22Rv1 (cell line): ENCODE data around the gene C6orf62.
"Not testable (repeated sequence)": the region's sequence is repeated elsewhere in the genome, so short reads cannot be mapped to it uniquely, and the experiment has no call there.

Experiments used
- H3K27ac ChIP-seq: fragments of 450-650 bp; 2 replicates; pipeline ENCODE4 v1.5.1; 2017
- CTCF ChIP-seq: fragments of 450-650 bp; IDR thresholded peaks from 2 replicates; pipeline ENCODE4 v1.5.1; 2017; ENCODE audit warnings: mild to moderate bottlenecking
- ZFX ChIP-seq: fragments of 450-650 bp; IDR thresholded peaks from 2 replicates; pipeline ENCODE4 v1.6.1; 2017; ENCODE audit warnings: antibody characterized with exemption, borderline replicate concordance

The C6orf62 gene

DNA sequence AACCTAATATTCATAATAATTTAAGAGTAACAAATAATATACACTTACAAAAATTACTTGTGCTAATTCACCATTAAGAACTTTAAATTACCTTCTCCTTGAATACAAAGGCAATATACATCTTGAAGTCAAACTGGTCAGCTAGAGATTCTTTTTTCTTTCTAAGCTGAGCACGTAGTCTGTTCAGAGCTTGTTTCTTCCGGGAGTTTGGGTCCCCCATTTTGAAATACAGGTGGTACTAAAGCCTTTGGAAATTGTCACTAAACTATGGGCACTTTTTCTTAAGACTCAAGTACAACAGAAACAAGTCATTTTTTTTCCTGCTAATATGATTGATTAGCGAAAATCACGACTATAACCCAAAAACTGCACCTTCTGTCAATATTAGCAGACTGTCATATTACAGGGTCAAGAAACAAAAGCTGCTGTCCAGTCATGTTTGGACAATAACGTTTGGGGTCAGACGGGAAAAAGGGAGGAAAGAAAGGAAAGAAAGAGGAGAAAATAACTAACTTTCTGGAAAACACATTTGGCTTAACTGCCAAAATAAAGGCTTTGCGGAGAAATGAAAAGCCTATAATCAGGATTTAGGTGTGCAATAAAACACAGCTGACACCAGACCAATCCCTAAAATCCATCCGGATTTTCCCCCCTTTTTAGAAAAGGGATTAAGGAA lies 367 bp downstream of the C6orf62 start:
- no peak for TF ChIP-seq ZFX
- no peak for TF ChIP-seq CTCF
- peak overlapping the region; percentile 97 for H3K27ac ChIP-seq

- not testable (repeated sequence) for H3K27ac ChIP-seq
These were observed 2.3 kb downstream of the C6orf62 start for GRCh38 chr6:24716602-24717148.

- H3K27ac ChIP-seq, result no peak overlapping the region
- TF ChIP-seq CTCF (no peak), ZFX (no peak)
These were observed 8.2 kb downstream of the C6orf62 start for GRCh38 chr6:24710519-24711303.

DNA sequence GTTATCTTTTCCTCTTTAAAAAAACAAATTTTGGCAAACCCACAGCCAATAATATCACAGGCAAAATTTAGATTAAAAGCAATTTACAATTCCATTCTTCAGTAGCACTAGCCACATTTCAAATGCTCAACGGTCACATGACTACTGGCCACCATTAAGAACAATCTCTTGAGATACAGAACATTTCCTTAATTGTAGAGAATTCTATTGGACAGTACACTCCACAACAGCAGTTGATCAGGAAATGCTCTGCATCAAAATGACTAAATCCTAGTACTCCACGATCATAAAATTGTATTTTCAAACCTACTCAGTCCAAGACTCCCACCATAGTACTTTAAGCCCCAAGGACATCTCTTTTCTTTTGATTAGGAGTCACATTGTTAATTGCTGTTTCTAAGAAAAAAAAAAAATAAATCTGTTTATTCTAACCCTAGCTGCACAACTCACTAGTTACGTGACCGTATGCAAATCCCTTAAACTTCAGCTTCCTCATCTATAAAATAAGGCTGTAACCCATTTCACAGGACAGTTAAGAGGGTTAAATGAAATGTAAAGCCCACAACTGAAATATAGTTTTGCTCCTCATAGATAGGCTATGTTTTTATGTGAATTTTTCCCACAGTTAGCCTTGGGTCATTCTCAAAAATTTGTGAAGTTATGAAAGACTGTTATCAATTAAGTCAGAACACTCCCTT lies 9.8 kb downstream of the C6orf62 start:
- TF ChIP-seq CTCF, result no peak
- no peak for TF ChIP-seq ZFX
- no peak overlapping the region for H3K27ac ChIP-seq

DNA sequence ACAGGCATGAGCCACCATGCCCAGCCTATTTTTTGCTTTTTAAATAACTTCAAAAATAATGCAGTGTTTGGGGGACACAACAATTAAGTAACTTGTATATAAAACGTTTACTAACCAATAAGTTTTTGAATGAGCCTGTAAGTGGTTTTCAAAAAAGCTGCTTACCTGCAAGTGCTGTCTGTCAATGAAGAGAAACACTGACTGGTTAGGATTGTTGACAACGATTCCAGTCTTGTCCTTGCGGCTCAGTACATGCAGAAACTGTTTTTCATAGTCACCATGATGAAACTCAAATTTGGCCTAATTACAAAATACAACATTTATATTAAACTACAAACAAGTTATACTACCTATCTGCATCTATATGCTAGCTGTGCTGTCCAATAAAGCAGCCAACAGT lies 10.3 kb downstream of the C6orf62 start:
- no peak overlapping the region for H3K27ac ChIP-seq
- TF ChIP-seq ZFX (no peak), CTCF (no peak)

DNA sequence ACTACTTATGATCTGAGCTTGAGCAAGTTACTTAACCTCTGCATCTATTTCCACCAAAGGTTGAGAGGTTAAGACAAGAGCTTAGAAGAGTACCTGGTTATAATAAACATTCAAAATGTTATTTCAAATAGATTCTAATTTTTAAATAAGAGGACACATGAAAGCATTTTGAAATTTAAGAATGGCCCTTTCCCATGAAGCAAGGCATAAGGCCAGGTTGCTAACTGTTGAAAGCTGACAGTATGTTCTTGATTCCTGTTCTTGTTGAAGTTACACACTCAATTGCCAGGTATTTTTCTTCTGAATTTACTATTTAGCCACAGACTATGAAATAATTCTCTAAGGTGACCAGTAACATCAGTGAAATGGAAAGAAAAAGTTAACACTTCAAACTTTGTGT lies 14.5 kb downstream of the C6orf62 start:
- TF ChIP-seq CTCF (no peak), ZFX (no peak)
- H3K27ac ChIP-seq, result no peak overlapping the region

- H3K27ac ChIP-seq, result 0 out of 2 replicates have a peak overlapping the region, but pooled peaks have one; percentile 5
- TF ChIP-seq ZFX, result no peak
- TF ChIP-seq CTCF, result no peak
These were observed 16.2 kb downstream of the C6orf62 start for GRCh38 chr6:24702720-24703282.
